ENCODE results near the gene GPX2.

GPX2 gene

GRCh38 chr14:64952598-64953309 lies 10.2 kb upstream of the GPX2 start:
- CTCF ChIA-PET = interaction anchor here (0.7 to 2.0 kb wide), 2 partner anchors 17 to 27 kb away, joined by 3 to 6 read pairs; no protein-coding TSS in a partner anchor
- TF ChIP-seq BHLHE40 (IDR thresholded peaks at IDR 0.05; ENCODE audit: borderline replicate concordance) = no peak
- POLR2A ChIA-PET = no interaction called here
- DNase-seq (ENCODE audit: extremely low spot score) = peak; percentile 46

GRCh38 chr14:64951724-64952123 lies 9.2 kb upstream of the GPX2 start:
- ChIA-PET POLR2A (no interaction called here), CTCF (no interaction called here)
- no peak for TF ChIP-seq LEF1 (IDR thresholded peaks at IDR 0.05; ENCODE audit: borderline replicate concordance)
- no peak for TF ChIP-seq TARDBP (IDR thresholded peaks at IDR 0.05)
- TF ChIP-seq L3MBTL2 (conservative IDR thresholded peaks at IDR 0.05) = no peak
- no peak for TF ChIP-seq FOXA1 (IDR thresholded peaks at IDR 0.05)
- no peak for TF ChIP-seq SUZ12 (IDR thresholded peaks at IDR 0.05)
- TF ChIP-seq FOXM1 (IDR thresholded peaks at IDR 0.05; ENCODE audit: borderline replicate concordance) = no peak
- no peak for TF ChIP-seq ARNT (IDR thresholded peaks at IDR 0.05)
- TF ChIP-seq HDGF (IDR thresholded peaks at IDR 0.05; ENCODE audit: borderline replicate concordance) = no peak
- no peak for TF ChIP-seq PKNOX1 (IDR thresholded peaks at IDR 0.05)
- no peak for TF ChIP-seq CTBP1 (IDR thresholded peaks at IDR 0.05; ENCODE audit: borderline replicate concordance)
- no peak for TF ChIP-seq NFRKB (IDR thresholded peaks at IDR 0.05)
- TF ChIP-seq FOXK2 (IDR thresholded peaks at IDR 0.05) = no peak
- TF ChIP-seq ZNF384 (IDR thresholded peaks at IDR 0.05) = no peak
- TF ChIP-seq SP1 (IDR thresholded peaks at IDR 0.05) = no peak
- TF ChIP-seq BHLHE40 (IDR thresholded peaks at IDR 0.05; ENCODE audit: borderline replicate concordance) = no peak
- DNase-seq (ENCODE audit: extremely low spot score) = no peak

GRCh38 chr14:64951291-64951690 lies 8.7 kb upstream of the GPX2 start:
- CTCF ChIA-PET = no interaction called here
- POLR2A ChIA-PET = no interaction called here
- no peak for TF ChIP-seq FOXM1 (IDR thresholded peaks at IDR 0.05; ENCODE audit: borderline replicate concordance)
- no peak for DNase-seq (ENCODE audit: extremely low spot score)

- TF ChIP-seq FOXK2 (IDR thresholded peaks at IDR 0.05) = no peak
- no peak for TF ChIP-seq ZNF384 (IDR thresholded peaks at IDR 0.05)
- no peak for TF ChIP-seq BHLHE40 (IDR thresholded peaks at IDR 0.05; ENCODE audit: borderline replicate concordance)
- TF ChIP-seq ARNT (IDR thresholded peaks at IDR 0.05) = no peak
- no peak for TF ChIP-seq PKNOX1 (IDR thresholded peaks at IDR 0.05)
- TF ChIP-seq HDGF (IDR thresholded peaks at IDR 0.05; ENCODE audit: borderline replicate concordance) = no peak
- TF ChIP-seq FOXM1 (IDR thresholded peaks at IDR 0.05; ENCODE audit: borderline replicate concordance) = no peak
- TF ChIP-seq LEF1 (IDR thresholded peaks at IDR 0.05; ENCODE audit: borderline replicate concordance) = no peak
- TF ChIP-seq ELF4 (IDR thresholded peaks at IDR 0.05) = no peak
- TF ChIP-seq SP1 (IDR thresholded peaks at IDR 0.05) = no peak
- no peak for TF ChIP-seq FOXA1 (IDR thresholded peaks at IDR 0.05)
- TF ChIP-seq L3MBTL2 (conservative IDR thresholded peaks at IDR 0.05) = no peak
- TF ChIP-seq TARDBP (IDR thresholded peaks at IDR 0.05) = no peak
- TF ChIP-seq NFRKB (IDR thresholded peaks at IDR 0.05) = no peak
- no peak for TF ChIP-seq SUZ12 (IDR thresholded peaks at IDR 0.05)
- CTCF ChIA-PET = no interaction called here
- POLR2A ChIA-PET = no interaction called here
- DNase-seq (ENCODE audit: extremely low spot score) = no peak
Measured at GRCh38 chr14:64950889-64951288, 8.3 kb upstream of the GPX2 start.

- ChIA-PET CTCF (no interaction called here), POLR2A (no interaction called here)
- DNase-seq (ENCODE audit: extremely low spot score) = no peak
- TF ChIP-seq BHLHE40 (IDR thresholded peaks at IDR 0.05; ENCODE audit: borderline replicate concordance) (no peak), SP1 (IDR thresholded peaks at IDR 0.05) (no peak), LEF1 (IDR thresholded peaks at IDR 0.05; ENCODE audit: borderline replicate concordance) (no peak), FOXK2 (IDR thresholded peaks at IDR 0.05) (no peak), ARNT (IDR thresholded peaks at IDR 0.05) (no peak), FOXM1 (IDR thresholded peaks at IDR 0.05; ENCODE audit: borderline replicate concordance) (no peak), SUZ12 (IDR thresholded peaks at IDR 0.05) (no peak)
Measured at GRCh38 chr14:64948612-64949210, 6.2 kb upstream of the GPX2 start.

GRCh38 chr14:64947710-64948611 lies 5.4 kb upstream of the GPX2 start:
- TF ChIP-seq FOXM1 (IDR thresholded peaks at IDR 0.05; ENCODE audit: borderline replicate concordance) (no peak), ARNT (IDR thresholded peaks at IDR 0.05) (no peak), PKNOX1 (IDR thresholded peaks at IDR 0.05) (no peak), CTBP1 (IDR thresholded peaks at IDR 0.05; ENCODE audit: borderline replicate concordance) (no peak), BHLHE40 (IDR thresholded peaks at IDR 0.05; ENCODE audit: borderline replicate concordance) (no peak), SP1 (IDR thresholded peaks at IDR 0.05) (no peak), LEF1 (IDR thresholded peaks at IDR 0.05; ENCODE audit: borderline replicate concordance) (no peak), TARDBP (IDR thresholded peaks at IDR 0.05) (no peak)
- ChIA-PET CTCF (no interaction called here), POLR2A (no interaction called here)
- DNase-seq (ENCODE audit: extremely low spot score) = no peak
